ENCODE results near the gene FXYD4. TPM values are rescaled to one million over a fixed set of nuclear protein-coding genes. Genes with fewer than 3 reads are reported as not detected.

The FXYD4 gene
- total and polyA plus RNA-seq, 2 experiments from 2014 or later = not detected

GRCh38 chr10:43420369-43421200 is 49.1 kb downstream of the FXYD4 start:
- Histone ChIP-seq H3K4me2 (peak overlapping the region; percentile 88), H3F3A (replicated peaks; ENCODE audit: low read depth) (peaks cover 16% of the 10 kb centered on the region), H3K4me3 (peak overlapping the region; percentile 70), H3K36me3 (ENCODE audit: insufficient read depth) (no peaks in the 10 kb centered on the region), H2AFZ (peak overlapping the region; percentile 97), H3K27ac (ENCODE audit: low read depth) (peak overlapping the region; percentile 88), H3K4me1 (ENCODE audit: insufficient read depth) (no peaks in the 10 kb centered on the region), H3K9me2 (ENCODE audit: insufficient read depth) (no peaks in the 10 kb centered on the region), H4K20me1 (replicated peaks; ENCODE audit: insufficient read depth) (no peaks in the 10 kb centered on the region), H3K27me3 (ENCODE audit: insufficient read depth) (peaks cover 10% of the 10 kb centered on the region; the same call in 1 of the 2 replicates), H3K79me2 (replicated peaks; ENCODE audit: insufficient read depth) (no peaks in the 10 kb centered on the region)
- DNase-seq (ENCODE audit: low spot score) (peak; percentile 85), ATAC-seq (peak; percentile 93)
- peak overlapping the region; percentile 77 for H3K4me3 Mint-ChIP-seq
- peaks cover 8% of the 10 kb centered on the region; the same call in 2 of the 3 replicates for H3K4me1 Mint-ChIP-seq
- peaks cover 14% of the 10 kb centered on the region for H3K36me3 Mint-ChIP-seq (ENCODE audit: low read depth)
- H3K27me3 Mint-ChIP-seq (ENCODE audit: insufficient read depth, low read depth, poor library complexity) = peaks cover 10% of the 10 kb centered on the region
- H3K27ac Mint-ChIP-seq = peak overlapping the region; percentile 89
- TF ChIP-seq, protein P1, sequence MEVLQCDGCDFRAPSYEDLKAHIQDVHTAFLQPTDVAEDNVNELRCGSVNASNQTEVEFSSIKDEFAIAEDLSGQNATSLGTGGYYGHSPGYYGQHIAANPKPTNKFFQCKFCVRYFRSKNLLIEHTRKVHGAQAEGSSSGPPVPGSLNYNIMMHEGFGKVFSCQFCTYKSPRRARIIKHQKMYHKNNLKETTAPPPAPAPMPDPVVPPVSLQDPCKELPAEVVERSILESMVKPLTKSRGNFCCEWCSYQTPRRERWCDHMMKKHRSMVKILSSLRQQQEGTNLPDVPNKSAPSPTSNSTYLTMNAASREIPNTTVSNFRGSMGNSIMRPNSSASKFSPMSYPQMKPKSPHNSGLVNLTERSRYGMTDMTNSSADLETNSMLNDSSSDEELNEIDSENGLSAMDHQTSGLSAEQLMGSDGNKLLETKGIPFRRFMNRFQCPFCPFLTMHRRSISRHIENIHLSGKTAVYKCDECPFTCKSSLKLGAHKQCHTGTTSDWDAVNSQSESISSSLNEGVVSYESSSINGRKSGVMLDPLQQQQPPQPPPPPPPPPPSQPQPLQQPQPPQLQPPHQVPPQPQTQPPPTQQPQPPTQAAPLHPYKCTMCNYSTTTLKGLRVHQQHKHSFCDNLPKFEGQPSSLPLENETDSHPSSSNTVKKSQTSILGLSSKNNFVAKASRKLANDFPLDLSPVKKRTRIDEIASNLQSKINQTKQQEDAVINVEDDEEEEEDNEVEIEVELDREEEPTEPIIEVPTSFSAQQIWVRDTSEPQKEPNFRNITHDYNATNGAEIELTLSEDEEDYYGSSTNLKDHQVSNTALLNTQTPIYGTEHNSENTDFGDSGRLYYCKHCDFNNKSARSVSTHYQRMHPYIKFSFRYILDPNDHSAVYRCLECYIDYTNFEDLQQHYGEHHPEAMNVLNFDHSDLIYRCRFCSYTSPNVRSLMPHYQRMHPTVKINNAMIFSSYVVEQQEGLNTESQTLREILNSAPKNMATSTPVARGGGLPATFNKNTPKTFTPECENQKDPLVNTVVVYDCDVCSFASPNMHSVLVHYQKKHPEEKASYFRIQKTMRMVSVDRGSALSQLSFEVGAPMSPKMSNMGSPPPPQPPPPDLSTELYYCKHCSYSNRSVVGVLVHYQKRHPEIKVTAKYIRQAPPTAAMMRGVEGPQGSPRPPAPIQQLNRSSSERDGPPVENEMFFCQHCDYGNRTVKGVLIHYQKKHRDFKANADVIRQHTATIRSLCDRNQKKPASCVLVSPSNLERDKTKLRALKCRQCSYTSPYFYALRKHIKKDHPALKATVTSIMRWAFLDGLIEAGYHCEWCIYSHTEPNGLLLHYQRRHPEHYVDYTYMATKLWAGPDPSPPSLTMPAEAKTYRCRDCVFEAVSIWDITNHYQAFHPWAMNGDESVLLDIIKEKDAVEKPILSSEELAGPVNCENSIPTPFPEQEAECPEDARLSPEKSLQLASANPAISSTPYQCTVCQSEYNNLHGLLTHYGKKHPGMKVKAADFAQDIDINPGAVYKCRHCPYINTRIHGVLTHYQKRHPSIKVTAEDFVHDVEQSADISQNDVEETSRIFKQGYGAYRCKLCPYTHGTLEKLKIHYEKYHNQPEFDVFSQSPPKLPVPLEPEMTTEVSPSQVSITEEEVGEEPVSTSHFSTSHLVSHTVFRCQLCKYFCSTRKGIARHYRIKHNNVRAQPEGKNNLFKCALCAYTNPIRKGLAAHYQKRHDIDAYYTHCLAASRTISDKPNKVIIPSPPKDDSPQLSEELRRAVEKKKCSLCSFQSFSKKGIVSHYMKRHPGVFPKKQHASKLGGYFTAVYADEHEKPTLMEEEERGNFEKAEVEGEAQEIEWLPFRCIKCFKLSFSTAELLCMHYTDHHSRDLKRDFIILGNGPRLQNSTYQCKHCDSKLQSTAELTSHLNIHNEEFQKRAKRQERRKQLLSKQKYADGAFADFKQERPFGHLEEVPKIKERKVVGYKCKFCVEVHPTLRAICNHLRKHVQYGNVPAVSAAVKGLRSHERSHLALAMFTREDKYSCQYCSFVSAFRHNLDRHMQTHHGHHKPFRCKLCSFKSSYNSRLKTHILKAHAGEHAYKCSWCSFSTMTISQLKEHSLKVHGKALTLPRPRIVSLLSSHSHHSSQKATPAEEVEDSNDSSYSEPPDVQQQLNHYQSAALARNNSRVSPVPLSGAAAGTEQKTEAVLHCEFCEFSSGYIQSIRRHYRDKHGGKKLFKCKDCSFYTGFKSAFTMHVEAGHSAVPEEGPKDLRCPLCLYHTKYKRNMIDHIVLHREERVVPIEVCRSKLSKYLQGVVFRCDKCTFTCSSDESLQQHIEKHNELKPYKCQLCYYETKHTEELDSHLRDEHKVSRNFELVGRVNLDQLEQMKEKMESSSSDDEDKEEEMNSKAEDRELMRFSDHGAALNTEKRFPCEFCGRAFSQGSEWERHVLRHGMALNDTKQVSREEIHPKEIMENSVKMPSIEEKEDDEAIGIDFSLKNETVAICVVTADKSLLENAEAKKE (CRISPR knock-in tag; IDR thresholded peaks at IDR 0.05) = no peak
- TF ChIP-seq CTCF (conservative IDR thresholded peaks at IDR 0.05; ENCODE audit: low read depth in 2 of 2) (peak in 1 of 2 experiments; percentile 26; a peak in 3 of 4 replicates), JUNB (IDR thresholded peaks at IDR 0.05; ENCODE audit: unreplicated experiment) (no peak), ZNF331 (CRISPR knock-in tag; IDR thresholded peaks at IDR 0.05; ENCODE audit: low read depth) (no peak), CREB1 (CRISPR knock-in tag; IDR thresholded peaks at IDR 0.05; ENCODE audit: low read depth) (0 out of 2 replicates have a peak, but pooled peaks have one; percentile 26), POLR2AphosphoS5 (IDR thresholded peaks at IDR 0.05; ENCODE audit: low read depth) (peak; percentile 52; the same call in 1 of the 2 replicates)
- peaks cover 22% of the 10 kb centered on the region for H3K9me3 Mint-ChIP-seq
